GM19240 (cell line): ENCODE data around the gene CDC42BPA.
"Not testable (repeated sequence)": the region's sequence is repeated elsewhere in the genome, so short reads cannot be mapped to it uniquely, and the experiment has no call there.

Experiments
- DNase-seq: peaks from one replicate; pipeline ENCODE4 v3.0.0; 2011; ENCODE audit warnings: low spot score; ENCODE audit not compliant: insufficient read length

CDC42BPA gene

DNA sequence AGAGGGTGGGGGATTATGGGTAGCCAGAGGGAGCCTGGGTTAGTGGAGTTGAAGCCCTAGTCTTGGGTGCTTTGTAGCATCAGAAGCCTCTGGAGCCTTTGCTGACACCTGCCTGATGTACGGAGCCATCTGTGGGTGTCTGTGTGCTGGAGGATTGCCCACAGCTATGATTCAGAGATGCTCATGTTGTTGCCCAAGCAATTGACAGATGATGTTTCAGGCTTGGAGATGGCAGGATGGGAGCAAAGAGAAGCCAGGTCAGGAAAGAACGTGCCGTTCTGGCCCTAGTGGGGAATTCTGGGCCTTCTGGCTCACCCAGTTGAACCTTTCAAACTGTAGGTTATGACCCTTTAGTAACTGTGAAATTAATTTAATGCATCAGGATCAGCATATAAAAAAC lies 350.6 kb downstream of the CDC42BPA start:
- DNase-seq: no peak

DNA sequence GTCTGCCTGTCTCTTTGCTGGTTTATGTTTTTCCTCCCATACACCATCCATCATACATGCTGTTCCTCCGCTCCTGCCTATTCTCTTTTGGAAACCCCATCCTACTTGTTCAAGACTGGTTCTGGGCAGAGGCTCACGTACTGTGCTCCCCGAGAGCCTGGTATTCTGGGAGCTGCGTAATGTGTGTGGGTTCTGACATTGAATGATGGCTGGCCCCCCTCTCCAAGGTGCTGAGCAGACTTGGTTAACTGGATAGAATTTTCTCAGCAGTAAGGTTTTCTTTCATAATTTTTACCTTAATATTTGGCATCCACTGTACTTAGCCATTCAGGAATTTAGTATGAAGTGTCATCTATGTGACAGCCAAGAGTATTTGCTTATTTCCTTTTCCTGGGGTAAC lies 351.6 kb downstream of the CDC42BPA start:
- DNase-seq: no peak

DNA sequence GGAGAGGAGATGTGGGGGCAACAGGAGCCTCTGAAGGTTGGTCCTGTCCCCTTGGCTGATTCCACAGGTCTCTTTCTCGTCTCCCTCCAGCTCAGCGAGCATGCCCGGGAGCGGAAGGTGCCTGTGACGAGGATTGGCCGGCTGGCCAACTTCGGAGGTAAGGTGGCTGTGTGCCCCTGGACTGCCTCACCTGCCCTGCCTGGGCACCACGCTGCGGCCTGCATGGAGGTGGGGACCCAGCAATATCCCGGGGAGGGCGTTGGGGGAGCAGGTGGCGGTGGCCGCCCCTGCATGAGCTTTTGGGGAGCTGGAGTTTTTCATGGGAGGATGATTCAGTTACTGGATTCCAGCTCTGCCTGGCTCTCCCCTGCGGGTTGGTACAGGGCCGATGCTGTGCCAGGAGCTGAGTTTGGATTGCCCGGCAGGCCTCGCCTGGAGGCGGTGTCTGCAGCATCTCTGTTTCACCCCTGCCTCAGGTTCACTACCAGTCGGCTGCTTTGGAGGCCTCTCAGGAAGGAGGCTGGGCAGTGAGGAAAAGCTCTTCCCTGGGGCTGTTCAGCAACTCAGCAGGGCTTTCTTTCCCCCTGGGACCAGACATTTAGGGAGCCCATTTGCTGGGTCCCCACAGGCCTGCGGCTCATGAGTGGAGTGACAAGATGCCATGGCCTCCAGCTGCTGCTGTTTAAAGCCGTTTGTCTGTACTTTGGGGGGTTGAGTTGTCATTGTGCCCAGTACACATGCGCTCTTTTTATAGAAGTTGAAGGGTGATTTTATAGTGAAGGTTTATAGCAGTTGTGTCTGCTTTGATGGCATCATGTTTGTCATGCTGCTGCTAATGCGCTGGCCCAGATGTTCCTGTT lies 352.5 kb downstream of the CDC42BPA start:
- DNase-seq: no peak

DNA sequence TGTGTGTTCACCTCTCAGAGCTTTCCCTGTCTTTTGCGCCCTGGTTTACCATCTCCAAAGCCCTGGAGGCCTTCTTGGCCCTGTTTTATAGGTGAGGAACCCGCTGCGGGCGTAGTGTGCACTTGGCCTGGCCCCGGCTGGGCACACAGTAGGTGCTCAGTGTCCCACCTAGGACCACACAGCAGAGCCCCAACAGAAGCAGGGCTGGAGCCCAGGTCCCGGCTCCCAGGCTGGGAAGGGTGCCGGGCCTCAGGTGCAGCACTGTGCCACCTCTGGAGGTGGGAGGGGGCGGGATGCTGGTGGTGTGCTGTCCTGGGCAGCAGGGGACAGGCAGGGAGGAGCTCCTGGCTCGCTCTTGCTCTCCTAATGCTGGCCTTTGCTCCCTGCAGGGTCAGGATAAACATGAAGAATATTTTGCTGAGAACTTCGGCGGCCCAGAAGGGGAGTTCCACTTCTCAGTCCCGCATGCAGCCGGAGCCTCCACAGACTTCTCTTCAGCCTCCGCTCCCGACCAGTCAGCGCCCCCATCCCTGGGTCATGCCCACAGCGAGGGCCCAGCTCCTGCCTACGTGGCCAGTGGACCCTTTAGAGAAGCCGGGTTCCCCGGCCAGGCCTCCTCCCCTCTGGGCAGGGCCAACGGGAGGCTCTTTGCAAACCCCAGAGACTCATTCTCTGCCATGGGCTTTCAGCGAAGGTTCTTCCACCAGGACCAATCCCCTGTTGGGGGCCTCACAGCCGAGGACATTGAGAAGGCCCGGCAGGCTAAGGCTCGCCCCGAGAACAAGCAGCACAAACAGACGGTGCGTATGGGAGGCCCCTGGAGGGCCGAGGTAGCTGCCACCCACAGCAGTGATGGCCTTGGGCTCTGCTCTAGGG lies 353.4 kb downstream of the CDC42BPA start:
- no peak for DNase-seq

DNA sequence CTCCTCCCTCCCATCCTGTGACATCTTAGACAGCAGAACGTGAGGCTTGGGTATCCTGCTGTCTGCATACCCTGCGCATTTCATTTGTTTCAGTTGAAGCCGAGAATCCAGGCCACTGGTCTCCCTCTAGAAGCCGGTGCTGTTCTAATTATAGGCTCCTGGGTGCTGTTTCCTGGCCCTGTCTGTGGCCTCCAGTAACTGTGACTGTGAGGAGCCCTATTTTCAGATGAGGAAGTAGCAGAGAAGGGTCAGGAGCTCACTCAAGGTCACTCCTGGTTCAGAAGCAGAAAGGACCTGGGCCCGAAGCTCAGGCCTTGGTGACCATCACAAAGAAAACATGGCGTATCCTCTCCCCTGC lies 354.2 kb downstream of the CDC42BPA start:
- DNase-seq: no peak

DNA sequence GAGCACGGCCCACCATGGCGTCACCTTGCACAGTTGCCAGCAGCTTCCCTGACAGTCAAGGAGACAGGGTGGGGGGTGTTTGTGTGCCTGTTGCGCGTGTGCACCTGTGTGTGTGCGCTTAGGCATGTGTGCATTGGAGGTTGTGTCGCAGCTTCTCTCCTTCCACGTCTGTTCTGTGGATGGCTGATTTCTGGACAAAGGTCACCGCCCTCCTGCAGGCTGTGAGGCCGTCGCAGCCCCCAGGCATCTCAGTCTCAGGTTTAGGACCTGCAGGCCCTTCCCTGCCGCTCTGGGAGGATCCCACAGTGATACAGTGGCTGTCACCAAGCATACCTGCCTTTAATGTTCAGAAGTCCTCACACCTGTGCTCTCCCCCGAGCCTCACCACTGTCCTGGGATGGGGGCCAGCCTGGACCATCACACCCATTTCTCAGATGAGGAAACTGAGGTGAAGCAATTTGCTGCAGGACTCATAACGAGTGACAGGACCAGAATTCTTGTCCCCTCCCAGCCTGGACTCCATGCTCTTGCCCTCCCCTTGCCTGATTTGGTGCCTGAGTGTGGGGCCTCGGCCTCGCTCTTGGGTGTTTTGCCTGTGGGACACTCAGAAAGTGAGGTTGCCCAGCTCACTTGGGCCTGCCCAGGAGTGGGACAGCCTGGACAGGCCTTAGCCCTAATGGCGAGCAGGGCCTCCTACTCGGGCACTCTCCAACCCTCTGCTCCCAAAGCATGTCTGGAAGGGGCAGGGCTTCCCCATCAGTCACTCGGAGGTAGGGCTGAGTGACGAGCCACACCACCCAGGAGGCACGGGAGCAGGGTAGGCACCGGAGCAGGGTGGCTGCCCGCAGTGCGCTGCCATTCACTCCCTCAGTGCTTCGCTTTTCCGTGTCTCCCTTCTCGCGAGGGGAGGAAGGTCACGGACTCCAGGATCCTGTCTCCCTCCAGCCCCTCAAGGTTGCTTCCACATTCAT lies 355.6 kb downstream of the CDC42BPA start:
- DNase-seq: no peak

DNA sequence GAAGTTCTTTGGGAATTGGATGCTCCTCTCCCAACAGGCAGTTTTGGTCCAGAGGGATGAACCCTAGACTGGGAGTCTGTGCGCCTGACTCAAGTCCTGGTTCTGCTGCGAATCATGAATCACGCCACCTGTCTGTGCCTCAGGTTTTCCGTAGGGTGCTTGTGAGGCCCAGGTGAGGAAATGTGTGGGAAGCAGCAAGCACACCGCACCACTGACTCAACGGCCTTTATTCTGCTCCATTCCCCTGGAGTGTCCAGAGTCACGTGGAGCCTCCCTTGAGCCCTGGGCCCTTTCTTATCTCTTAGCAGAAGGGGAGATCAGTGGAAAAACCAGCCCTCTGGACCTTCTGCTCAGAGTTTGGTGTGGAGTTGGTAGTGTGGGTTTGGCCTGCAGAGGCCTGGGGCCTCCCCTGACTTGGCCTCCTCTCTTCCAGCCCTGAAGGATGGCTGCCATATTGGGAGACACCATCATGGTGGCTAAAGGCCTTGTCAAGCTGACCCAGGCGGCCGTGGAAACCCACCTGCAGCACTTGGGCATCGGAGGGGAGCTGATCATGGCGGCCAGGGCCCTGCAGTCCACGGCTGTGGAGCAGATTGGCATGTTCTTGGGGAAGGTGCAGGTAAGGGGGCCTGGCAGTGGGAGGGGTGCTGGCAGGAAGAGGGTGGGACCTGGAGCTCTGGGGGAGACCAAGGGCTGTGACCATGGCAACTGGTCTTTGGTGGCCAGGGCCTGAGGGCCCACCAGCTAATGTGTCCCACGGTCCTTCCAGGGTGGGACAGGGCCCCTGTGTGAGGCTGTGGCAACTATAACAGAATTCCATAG lies 357.1 kb downstream of the CDC42BPA start:
- DNase-seq: no peak

DNA sequence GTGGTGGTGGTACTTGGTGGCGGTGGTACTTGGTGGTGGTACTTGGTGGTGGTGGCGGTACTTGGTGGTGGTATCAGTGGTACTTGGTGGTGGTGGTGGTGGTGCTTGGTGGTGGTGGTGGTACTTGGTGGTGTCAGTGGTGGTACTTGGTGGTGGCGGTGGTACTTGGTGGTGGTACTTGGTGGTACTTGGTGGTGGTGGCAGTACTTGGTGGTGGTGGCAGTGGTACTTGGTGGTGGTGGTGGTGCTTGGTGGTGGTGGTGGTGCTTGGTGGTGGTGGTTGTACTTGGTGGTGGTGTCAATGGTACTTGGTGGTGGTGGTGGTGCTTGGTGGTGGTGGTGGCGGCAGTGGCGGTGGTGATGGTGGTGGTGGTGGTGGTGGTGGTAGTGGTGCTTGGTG lies 358.0 kb downstream of the CDC42BPA start:
- no peak for DNase-seq

DNA sequence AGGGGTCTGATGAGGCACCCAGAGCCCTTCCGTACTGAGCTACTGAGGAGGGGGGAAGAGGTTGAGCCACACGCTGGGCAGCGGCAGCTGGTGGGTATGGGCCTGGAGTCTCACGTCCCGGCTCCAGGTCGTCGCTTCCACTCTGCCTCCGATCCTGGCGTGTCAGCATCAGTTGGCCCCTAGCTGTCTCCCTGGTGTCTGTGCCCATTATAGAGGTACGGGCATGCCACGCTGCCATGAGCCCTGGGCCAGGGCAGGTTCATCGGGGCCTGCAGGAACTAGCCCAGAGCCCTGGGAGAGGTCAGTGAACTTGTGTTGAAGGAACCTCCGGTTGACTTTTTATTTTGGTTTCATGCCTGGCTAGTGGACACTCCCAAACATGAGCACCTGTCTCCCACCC lies 360.0 kb downstream of the CDC42BPA start:
- DNase-seq: no peak

DNA sequence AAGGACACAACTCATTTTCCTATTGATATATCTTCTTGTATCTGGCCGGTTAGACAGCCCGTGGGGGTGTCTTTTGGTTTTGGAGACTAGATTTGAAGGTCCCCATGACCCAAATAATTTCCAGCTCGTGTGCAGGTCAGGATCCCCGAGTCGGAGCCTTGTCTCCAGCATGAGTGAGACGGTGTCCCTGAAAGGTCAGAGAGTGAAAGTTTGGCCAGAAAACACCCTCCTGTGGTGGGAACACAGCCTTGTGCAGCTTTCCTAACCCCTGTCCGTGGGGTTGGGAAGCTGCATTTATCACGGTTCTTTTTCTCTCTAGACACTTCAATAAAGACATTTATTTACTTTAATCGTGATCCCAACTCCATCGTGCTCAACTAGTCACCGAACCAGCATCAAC lies 360.6 kb downstream of the CDC42BPA start:
- no peak for DNase-seq

DNA sequence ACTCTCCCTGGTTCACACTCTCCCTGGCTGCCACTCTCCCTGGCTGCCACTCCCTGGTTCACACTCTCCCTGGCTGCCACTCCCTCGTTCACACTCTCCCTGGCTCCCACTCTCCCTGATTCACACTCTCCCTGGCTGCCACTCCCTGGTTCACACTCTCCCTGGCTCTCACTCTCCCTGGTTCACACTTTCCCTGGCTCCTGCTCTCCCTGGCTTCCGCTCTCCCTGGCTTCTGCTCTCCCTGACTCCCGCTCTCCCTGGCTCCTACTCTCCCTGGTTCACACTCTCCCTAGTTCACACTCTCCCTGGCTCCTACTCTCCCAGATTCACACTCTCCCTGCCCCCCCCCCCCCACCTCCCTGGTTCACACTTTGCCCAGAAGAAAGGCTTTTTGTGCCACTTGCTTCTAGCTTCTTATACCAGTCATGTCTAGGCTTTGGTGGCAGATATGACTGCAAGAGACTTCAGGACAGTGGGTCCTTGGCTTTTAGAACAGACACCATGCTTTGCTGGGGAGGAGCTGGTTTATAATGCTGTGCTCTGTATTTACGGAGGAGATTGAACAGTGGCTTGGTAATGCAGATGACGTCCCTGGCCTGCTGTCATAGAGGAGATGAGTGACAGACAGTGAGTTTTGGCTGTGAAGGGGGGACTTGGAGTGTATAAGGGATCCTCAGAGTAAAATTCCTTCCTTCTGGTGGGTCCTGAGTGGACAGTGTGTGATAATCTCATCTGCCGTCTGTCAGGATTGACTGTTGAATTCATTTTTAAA lies 361.2 kb downstream of the CDC42BPA start:
- DNase-seq: no peak

DNA sequence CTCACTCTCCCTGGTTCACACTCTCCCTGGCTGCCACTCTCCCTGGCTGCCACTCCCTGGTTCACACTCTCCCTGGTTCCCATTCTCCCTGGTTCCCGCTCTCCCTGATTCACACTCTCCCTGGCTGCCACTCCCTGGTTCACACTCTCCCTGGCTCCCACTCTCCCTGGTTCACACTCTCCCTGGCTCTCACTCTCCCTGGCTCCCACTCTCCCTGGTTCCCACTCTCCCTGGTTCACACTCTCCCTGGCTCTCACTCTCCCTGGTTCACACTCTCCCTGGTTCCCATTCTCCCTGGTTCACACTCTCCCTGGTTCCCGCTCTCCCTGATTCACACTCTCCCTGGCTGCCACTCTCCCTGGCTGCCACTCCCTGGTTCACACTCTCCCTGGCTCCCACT lies 362.4 kb downstream of the CDC42BPA start:
- DNase-seq: not testable (repeated sequence)

DNA sequence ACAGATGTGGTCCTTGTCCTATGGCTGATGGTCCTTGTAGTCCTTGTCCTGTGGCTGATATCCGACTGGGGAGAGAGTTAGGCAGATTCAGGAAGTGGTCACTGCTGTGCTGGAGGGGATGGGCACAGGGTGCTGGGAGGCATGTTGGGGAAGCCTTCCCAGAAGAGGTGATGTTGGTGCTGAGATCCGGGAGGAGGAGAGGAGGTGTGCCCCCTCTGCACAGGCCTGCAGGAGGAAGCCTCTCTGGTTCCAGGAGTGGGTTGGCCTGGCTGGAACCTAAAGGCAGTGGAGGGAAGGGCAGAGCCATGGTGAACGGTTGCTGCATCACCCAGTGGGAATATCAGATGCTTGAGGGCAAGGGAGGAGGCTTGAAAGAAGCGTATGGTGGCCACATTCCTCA lies 363.5 kb downstream of the CDC42BPA start:
- no peak for DNase-seq

DNA sequence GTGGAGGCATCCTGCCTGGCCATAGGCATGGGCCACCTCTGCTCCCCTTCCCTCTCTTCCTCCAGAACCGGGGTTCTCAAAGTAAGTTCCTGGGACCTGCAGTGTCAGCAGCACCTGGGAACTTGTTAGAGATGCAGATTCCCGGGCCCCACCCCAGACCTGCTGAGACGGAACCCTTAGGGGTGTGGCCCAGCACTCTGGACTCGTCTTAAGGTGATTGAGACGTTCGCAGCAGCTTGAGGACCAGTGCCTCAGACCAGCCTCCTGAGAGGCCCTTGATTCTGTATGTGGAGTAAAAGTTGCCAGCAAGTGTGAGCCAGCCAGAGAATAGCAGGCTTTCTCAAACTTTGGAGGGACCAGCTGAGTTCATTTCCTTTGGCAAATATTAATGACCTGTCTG lies 364.0 kb downstream of the CDC42BPA start:
- no peak for DNase-seq

DNA sequence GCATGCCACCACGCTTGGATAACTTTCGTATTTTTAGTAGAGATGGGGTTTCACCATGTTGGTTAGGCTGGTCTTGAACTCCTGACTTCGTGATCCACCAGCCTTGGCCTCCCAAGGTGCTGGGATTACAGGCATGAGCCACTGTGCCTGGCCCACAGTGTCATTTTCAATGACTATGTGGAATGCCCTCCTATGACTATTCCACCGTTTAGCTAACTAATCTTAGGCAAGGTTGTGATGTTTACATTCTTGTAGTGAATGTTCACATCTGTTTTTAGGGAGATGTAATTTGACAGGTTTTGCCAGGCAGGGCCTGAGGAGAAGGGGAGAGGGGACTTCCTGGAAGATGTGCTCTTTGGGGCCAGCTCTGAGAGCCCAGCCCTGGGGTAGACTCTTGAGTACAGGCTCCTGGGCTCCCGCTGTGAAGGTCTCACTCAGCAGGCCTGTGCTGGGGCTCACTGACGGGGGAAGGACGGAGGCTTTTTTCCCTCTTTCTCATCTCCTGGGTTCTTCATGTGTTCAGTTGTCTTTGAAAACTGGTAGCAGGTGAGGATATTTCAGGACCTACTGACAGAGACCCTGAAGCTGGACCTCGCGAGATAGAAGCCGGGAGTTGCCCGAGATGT lies 365.0 kb downstream of the CDC42BPA start:
- DNase-seq: no peak

DNA sequence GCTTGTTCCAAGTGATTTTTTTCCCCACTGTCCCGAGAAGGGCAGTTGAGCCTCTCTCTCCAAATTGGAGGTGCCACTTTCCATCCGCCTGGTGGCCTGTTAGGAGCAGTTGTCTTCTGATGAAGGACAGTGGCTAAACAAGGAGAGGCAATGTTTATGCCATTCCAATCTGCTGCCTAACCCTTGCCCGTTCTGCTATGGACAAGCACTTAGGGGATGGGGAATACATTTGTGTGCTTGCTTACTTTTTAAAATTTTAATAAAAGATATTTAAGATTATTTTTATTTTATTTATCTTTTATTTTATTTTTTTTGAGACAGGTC lies 366.2 kb downstream of the CDC42BPA start:
- DNase-seq: no peak

DNA sequence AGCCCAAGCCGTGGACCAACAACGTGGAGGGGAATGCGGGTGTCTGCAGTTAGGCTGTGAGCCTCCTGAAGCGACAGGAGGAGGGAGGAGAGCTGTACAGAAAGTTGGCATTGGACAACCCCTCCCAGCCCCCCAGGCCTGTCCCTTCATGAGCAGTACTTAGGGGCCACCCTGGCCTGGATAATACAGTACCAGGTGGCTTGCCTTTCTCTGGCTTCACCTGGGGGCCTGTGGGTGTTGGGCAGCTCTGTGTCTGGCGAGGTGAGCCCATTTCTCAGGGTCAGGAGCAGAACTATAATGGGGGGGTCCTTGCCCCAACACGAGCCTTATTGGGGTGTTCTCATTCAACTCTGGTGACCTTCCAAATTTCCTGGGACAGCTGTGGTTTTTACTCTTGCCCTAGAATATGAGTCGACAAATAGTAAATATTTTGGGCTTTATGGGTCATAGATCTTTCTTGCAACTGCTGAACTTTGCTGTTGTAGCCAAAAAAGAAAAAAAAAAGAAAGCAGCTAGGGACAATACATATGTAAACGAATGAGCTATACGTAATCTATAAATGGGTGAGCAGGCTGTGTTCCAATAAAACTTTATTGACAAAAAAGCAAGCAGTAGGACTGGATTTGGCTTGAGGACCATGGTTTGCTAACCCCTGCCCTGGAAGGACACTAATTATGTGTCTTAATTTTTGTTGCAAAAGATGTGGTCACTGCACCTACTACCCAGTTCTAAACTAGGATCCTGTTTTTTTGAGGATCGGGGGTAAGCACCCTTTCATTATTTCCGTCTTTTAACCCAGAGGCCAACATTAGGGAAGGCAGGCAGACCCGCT lies 366.8 kb downstream of the CDC42BPA start:
- no peak for DNase-seq

DNA sequence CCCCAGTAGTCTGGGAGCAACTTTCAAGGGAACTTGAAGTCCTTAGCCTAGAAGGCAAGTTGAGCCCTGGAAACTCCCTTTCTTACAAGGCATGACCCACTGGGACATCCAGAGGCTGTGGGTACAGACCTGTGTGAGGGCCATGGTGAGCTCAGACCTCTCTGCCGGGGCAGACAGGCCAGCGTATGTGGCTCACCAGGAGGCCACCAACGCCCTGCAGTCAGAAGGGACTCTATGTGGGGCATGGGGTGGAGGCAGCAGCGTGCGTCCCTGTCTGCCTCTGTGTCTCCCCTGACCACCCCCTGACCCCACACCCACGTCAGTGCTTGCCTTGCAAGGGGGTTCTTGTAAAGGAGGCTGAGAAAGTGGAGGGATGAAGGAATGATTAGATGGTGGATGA lies 367.4 kb downstream of the CDC42BPA start:
- no peak for DNase-seq

DNA sequence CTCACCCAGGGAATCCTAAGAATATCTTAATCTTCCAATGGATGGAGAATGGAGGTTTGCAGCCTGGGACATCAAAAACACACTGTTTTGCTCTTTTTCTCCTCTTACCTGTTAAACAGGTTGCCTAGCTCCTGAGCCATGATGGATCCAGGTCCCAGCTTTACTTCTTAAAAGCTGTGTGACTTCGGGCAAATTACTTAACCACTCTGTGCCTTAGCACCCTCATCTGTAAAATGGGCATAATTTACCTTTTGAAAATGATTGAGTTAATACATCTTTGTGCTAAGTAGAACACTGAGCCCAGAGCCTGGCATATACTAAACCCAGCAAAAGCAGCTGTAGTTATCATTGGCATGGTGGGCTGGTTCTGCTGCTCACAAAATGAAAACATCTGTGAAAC lies 368.0 kb downstream of the CDC42BPA start:
- DNase-seq: no peak
